ENCODE data around the gene TARBP2.

DNA sequence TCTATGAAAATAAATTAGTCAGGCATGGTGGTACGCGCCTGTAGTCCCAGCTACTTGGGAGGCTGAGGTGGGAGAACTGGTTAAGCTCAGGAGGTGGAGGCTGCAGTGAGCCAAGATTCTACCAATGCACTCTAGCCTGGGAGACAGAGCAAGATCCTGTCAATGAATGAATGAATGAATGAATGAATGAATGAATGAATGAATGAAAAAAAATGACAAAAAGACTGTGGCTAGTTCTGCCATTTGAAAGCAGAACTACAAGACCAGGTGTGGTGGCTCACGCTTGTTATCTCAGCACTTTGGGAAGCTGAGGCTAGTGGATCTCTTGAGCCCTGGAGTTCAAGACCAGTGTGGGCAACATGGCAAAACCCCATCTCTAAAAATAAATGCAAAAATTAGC, 38.4 kb downstream of the TARBP2 start:
- TF ChIP-seq CTCF (IDR thresholded peaks at IDR 0.05), result no peak
- TF ChIP-seq POLR2AphosphoS5 (IDR thresholded peaks at IDR 0.05), result no peak
- no peak for TF ChIP-seq POLR2A (IDR thresholded peaks at IDR 0.05)
